ENCODE data around the gene ZNF785. TPM values are rescaled to one million over a fixed set of nuclear protein-coding genes. Genes with fewer than 3 reads are reported as not detected.

ZNF785 gene
- total RNA-seq, 3 donors from 2014 or later (not counting 1 experiment from before 2014, with no cell fraction given), result 7.5 to 15.2 (median 10.4) TPM

DNA sequence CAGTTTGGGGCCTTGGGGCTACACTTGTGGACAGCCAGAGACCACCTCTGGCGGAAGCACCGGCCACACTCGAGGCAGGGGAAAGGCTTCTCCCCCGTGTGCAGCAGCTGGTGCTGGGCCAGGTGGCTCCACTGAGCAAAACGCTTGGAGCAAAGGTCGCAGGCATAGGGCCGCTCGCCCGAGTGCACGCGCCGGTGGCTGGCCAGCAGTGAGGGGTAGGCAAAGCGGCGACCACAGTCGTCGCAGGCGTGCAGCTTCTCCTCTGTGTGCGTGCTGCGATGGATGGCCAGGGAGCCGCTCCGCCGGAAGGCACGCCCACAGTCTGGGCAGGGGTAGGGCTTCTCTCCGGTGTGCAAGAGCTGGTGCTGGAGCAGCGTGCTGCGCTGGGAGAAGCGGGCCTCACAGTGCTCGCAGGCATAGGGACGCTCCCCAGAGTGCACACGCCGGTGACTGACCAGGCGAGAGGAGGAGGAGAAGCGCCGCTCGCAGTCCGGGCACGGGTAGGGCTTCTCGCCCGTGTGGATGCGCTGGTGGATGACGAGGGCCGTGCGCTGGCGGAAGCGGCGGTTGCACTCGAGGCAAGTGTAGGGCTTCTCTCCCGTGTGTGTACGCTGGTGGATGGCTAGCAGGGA lies 18.9 kb upstream of the ZNF785 start:
- no peak overlapping the region for H3K4me3 Mint-ChIP-seq
- Histone ChIP-seq H3K4me1 (ENCODE audit: control insufficient read depth, insufficient read depth, low read length) (peaks cover 11% of the 10 kb centered on the region), H3K9me3 (ENCODE audit: control insufficient read depth, insufficient read depth, low read length) (no peaks in the 10 kb centered on the region), H3K27ac (ENCODE audit: low read length) (no peak overlapping the region), H3K4me3 (ENCODE audit: low read length) (no peak overlapping the region), H3K27me3 (ENCODE audit: control insufficient read depth, insufficient read depth, low read length) (no peaks in the 10 kb centered on the region), H3K36me3 (ENCODE audit: control insufficient read depth, insufficient read depth, low read length) (peaks cover 26% of the 10 kb centered on the region)
- no peaks in the 10 kb centered on the region for H3K36me3 Mint-ChIP-seq
- DNase-seq (no peak), ATAC-seq (no peak)
- intact Hi-C loops (cut with micrococcal nuclease), result no loop called here
- H3K4me1 Mint-ChIP-seq, result peaks cover 0 to 8% of the 10 kb centered on the region in 2 donors
- H3K27ac Mint-ChIP-seq, result no peak overlapping the region
- WGBS (ENCODE audit: insufficient coverage), result 97% methylated on average over 49 of the region's 49 CpGs
- H3K9me3 Mint-ChIP-seq, result no peaks in the 10 kb centered on the region
- H3K27me3 Mint-ChIP-seq (ENCODE audit: low read depth in 2 of 2), result no peaks in the 10 kb centered on the region
- TF ChIP-seq, protein P1, sequence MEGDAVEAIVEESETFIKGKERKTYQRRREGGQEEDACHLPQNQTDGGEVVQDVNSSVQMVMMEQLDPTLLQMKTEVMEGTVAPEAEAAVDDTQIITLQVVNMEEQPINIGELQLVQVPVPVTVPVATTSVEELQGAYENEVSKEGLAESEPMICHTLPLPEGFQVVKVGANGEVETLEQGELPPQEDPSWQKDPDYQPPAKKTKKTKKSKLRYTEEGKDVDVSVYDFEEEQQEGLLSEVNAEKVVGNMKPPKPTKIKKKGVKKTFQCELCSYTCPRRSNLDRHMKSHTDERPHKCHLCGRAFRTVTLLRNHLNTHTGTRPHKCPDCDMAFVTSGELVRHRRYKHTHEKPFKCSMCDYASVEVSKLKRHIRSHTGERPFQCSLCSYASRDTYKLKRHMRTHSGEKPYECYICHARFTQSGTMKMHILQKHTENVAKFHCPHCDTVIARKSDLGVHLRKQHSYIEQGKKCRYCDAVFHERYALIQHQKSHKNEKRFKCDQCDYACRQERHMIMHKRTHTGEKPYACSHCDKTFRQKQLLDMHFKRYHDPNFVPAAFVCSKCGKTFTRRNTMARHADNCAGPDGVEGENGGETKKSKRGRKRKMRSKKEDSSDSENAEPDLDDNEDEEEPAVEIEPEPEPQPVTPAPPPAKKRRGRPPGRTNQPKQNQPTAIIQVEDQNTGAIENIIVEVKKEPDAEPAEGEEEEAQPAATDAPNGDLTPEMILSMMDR (IDR thresholded peaks at IDR 0.05), result no peak

DNA sequence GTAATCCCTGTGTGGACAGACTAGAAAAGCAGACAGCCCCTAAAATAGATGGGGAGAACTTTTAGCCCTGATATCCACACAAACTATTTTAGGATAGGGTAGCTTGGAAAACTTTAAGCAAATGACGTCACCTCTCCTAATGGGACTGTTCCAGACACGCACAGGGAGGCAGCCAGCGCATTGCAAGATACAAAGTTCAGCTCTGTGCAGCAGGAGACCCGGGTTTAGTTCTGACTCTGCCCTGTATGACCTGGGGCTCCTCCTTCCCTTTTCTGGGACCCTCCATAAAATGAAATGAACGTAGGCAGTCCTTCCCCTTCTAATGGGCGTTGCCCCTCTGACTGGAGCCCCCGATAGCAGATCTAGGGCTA lies 18.4 kb upstream of the ZNF785 start:
- H3K4me3 ChIP-seq (ENCODE audit: low read length), result no peak overlapping the region
- Mint-ChIP-seq H3K9me3 (no peaks in the 10 kb centered on the region), H3K27me3 (ENCODE audit: low read depth in 2 of 2) (no peaks in the 10 kb centered on the region), H3K4me3 (no peak overlapping the region), H3K27ac (no peak overlapping the region), H3K4me1 (peaks cover 0 to 3% of the 10 kb centered on the region in 2 donors), H3K36me3 (no peaks in the 10 kb centered on the region)
- peaks cover 6% of the 10 kb centered on the region for H3K4me1 ChIP-seq (ENCODE audit: control insufficient read depth, insufficient read depth, low read length)
- H3K9me3 ChIP-seq (ENCODE audit: control insufficient read depth, insufficient read depth, low read length), result no peaks in the 10 kb centered on the region
- H3K27ac ChIP-seq (ENCODE audit: low read length), result no peak overlapping the region
- DNase-seq, result no peak
- 95% methylated on average over 7 of the region's 7 CpGs for WGBS (ENCODE audit: insufficient coverage)
- ATAC-seq, result no peak
- H3K36me3 ChIP-seq (ENCODE audit: control insufficient read depth, insufficient read depth, low read length), result peaks cover 26% of the 10 kb centered on the region
- H3K27me3 ChIP-seq (ENCODE audit: control insufficient read depth, insufficient read depth, low read length), result no peaks in the 10 kb centered on the region
- TF ChIP-seq, protein P1 (IDR thresholded peaks at IDR 0.05), result no peak
- intact Hi-C loops (cut with micrococcal nuclease), result no loop called here

DNA sequence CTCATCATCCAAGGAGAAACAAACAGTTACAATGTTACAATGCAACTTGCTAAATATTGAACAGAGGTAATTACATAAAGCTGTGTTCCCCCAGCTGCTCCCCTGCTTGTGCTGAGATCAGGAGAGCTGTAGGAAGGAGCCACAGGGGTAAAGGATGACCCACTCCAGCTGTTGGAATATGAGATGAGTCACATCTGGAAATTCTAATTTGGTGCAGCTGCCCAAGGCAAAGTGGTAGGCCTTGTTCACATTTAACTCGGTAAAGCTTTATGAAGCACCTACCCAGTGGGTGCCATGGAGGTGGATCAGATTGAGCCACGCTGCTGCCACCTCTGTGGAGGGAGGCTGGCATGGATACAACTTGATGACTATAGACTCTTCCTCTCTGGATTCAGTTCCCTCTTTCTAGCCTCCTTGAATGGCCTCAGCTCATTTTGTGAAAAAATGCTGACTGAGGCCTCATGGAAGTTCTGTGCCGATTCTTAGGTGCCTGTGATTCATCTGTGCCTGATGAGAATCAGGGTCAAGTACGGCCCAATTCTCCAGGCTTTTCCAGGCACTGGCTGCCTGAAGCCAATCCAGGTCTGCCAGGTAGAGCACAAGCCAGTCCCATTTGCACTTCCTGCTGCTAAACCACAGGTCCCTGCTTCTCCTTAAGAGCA lies 17.2 kb upstream of the ZNF785 start:
- peaks cover 26% of the 10 kb centered on the region for H3K36me3 ChIP-seq (ENCODE audit: control insufficient read depth, insufficient read depth, low read length)
- Mint-ChIP-seq H3K27me3 (ENCODE audit: low read depth in 2 of 2) (no peaks in the 10 kb centered on the region), H3K36me3 (no peaks in the 10 kb centered on the region), H3K27ac (no peak overlapping the region), H3K4me3 (no peak overlapping the region), H3K4me1 (no peaks in the 10 kb centered on the region), H3K9me3 (no peaks in the 10 kb centered on the region)
- WGBS (ENCODE audit: insufficient coverage), result 86% methylated on average over 4 of the region's 4 CpGs
- H3K4me3 ChIP-seq (ENCODE audit: low read length), result no peak overlapping the region
- TF ChIP-seq, protein P1 (IDR thresholded peaks at IDR 0.05), result no peak
- H3K27me3 ChIP-seq (ENCODE audit: control insufficient read depth, insufficient read depth, low read length), result no peaks in the 10 kb centered on the region
- intact Hi-C loops (cut with micrococcal nuclease), result no loop called here
- H3K27ac ChIP-seq (ENCODE audit: low read length), result no peak overlapping the region
- ATAC-seq (no peak), DNase-seq (no peak)
- H3K9me3 ChIP-seq (ENCODE audit: control insufficient read depth, insufficient read depth, low read length), result no peaks in the 10 kb centered on the region
- H3K4me1 ChIP-seq (ENCODE audit: control insufficient read depth, insufficient read depth, low read length), result peaks cover 3% of the 10 kb centered on the region

Data from natural killer cell (primary cell).